Cardiac muscle cell (in vitro differentiated cells and primary cell): ENCODE results near the gene CEMIP2. TPM values are rescaled to one million over a fixed set of nuclear protein-coding genes. Genes with fewer than 3 reads are reported as not detected.

Source experiments
- DNase-seq, 2 donors: peaks; one replicate each; pipeline versions ENCODE4 v3.0.0 to v3.0.0-alpha.2; 2010 to 2017; ENCODE audit warnings: low read depth in 1 of 2, low spot score in 1 of 2
- H3K27ac ChIP-seq: fragments of 200-600 bp; sonication (generic); 2 replicates; pipeline ENCODE4 v1.5.1; 2016
- H3K27me3 ChIP-seq: fragments of 200-600 bp; sonication (generic); 2 replicates; pipeline ENCODE4 v1.6.0; 2016; ENCODE audit warnings: control low read depth
- H3K36me3 ChIP-seq: fragments of 200-600 bp; sonication (generic); 2 replicates; pipeline ENCODE4 v1.5.1; 2016; ENCODE audit warnings: control low read depth
- H3K4me1 ChIP-seq: fragments of 200-600 bp; sonication (generic); 2 replicates; pipeline ENCODE4 v1.8.1; 2017; ENCODE audit warnings: low read depth, mild to moderate bottlenecking, mixed run types
- H3K4me3 ChIP-seq: fragments of 200-600 bp; sonication (generic); 2 replicates; pipeline ENCODE4 v1.5.1; 2016; ENCODE audit warnings: mild to moderate bottlenecking
- H3K9me3 ChIP-seq: fragments of 200-600 bp; sonication (generic); 2 replicates; pipeline ENCODE4 v1.5.1; 2017; ENCODE audit warnings: low read depth, mild to moderate bottlenecking, control low read depth
- CTCF ChIP-seq: IDR thresholded peaks from 2 replicates; pipeline ENCODE4 v1.5.1; 2012; ENCODE audit warnings: low read depth, mild to moderate bottlenecking, low read length
- polyA plus RNA-seq: library from polyadenylated mRNA; unstranded; fragments of >200 nt; fragmentation: Nextera tagmentation; extraction: Ambion mirVana; gene quantifications from 2 replicates; pipeline ENCODE4 v1.2.1, GENCODE V29; 2016
- total RNA-seq: library from RNA; depleted of rRNA; stranded (reverse); fragments of >200 nt; gene quantifications from 2 replicates; pipeline ENCODE4 v1.2.3, GENCODE V29; 2016

The CEMIP2 gene
- total and polyA plus RNA-seq, 2 experiments from 2014 or later: 15.9 to 16.5 TPM

- H3K27me3 ChIP-seq: no peaks in the 10 kb centered on the region
- H3K36me3 ChIP-seq: no peaks in the 10 kb centered on the region
- H3K4me3 ChIP-seq: no peak overlapping the region
- no peak for TF ChIP-seq CTCF
- H3K9me3 ChIP-seq: no peaks in the 10 kb centered on the region
- no peak overlapping the region for H3K27ac ChIP-seq
- H3K4me1 ChIP-seq: no peaks in the 10 kb centered on the region
- no peak for DNase-seq
Measured at GRCh38 chr9:71796100-71796767, 27.9 kb upstream of the CEMIP2 start.

- Histone ChIP-seq H3K4me3 (no peak overlapping the region), H3K9me3 (no peaks in the 10 kb centered on the region), H3K36me3 (no peaks in the 10 kb centered on the region), H3K4me1 (no peaks in the 10 kb centered on the region), H3K27ac (no peak overlapping the region), H3K27me3 (no peaks in the 10 kb centered on the region)
- no peak for TF ChIP-seq CTCF
- no peak for DNase-seq
Measured at GRCh38 chr9:71795097-71795813, 26.9 kb upstream of the CEMIP2 start.

- Histone ChIP-seq H3K9me3 (no peaks in the 10 kb centered on the region), H3K27ac (no peak overlapping the region), H3K4me1 (no peaks in the 10 kb centered on the region), H3K27me3 (no peaks in the 10 kb centered on the region), H3K36me3 (no peaks in the 10 kb centered on the region), H3K4me3 (no peak overlapping the region)
- TF ChIP-seq CTCF: no peak
- DNase-seq: peak; percentile 21 to 60
Measured at GRCh38 chr9:71793386-71794105, 25.2 kb upstream of the CEMIP2 start.

- H3K9me3 ChIP-seq: no peaks in the 10 kb centered on the region
- DNase-seq: no peak
- no peaks in the 10 kb centered on the region for H3K27me3 ChIP-seq
- no peak overlapping the region for H3K27ac ChIP-seq
- no peak overlapping the region for H3K4me3 ChIP-seq
- no peaks in the 10 kb centered on the region for H3K36me3 ChIP-seq
- no peaks in the 10 kb centered on the region for H3K4me1 ChIP-seq
- no peak for TF ChIP-seq CTCF
Measured at GRCh38 chr9:71791875-71792274, 23.6 kb upstream of the CEMIP2 start.

GRCh38 chr9:71790296-71790695 is 22.0 kb upstream of the CEMIP2 start:
- no peak for TF ChIP-seq CTCF

More at GRCh38 chr9:71790296-71790695, 22.0 kb upstream of the CEMIP2 start:
- no peaks in the 10 kb centered on the region for H3K27me3 ChIP-seq
- H3K9me3 ChIP-seq: no peaks in the 10 kb centered on the region
- H3K4me1 ChIP-seq: no peaks in the 10 kb centered on the region
- no peaks in the 10 kb centered on the region for H3K36me3 ChIP-seq
- no peak overlapping the region for H3K27ac ChIP-seq
- H3K4me3 ChIP-seq: no peak overlapping the region
- DNase-seq: no peak
